ENCODE results near the gene IFNGR2. TPM values are rescaled to one million over a fixed set of nuclear protein-coding genes. Genes with fewer than 3 reads are reported as not detected.

IFNGR2 gene
- total RNA-seq, 1 donor from 2014 or later, result 66.5 TPM

DNA sequence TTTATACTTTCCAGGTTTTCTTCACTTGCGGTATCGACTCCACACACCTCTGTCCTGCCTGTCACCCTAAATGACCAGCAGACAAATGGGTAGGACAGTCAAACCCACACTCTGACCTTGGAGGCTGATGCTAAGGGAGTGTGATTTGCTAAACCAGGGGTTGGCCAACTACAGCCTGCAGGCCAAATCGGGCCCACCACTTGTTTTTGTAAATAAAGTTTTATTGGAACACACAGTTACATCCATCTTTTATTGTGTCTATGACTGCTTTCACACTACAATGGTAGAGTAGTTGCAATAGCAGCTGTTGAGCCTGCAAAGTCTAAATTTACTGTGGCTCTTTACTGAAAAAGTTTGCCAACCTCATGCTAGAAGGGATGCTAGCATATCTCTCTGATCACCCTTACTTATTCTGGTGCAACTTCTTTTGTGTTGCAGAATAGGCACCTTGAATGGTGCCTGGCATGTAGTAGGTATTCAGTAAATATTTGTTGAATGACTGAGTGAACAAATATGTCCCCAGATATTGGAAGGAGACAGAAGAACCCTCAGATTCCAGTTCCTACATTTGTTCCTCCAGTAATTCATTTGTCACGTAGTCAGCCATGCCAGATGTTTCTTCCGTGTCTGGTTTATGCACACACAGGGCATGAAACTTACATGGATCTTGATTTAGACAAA lies 18.6 kb downstream of the IFNGR2 start:
- peaks cover 2% of the 10 kb centered on the region for H3K36me3 ChIP-seq (ENCODE audit: control insufficient read depth, insufficient read depth, low read length)
- no peak for DNase-seq (ENCODE audit: low read depth)

DNA sequence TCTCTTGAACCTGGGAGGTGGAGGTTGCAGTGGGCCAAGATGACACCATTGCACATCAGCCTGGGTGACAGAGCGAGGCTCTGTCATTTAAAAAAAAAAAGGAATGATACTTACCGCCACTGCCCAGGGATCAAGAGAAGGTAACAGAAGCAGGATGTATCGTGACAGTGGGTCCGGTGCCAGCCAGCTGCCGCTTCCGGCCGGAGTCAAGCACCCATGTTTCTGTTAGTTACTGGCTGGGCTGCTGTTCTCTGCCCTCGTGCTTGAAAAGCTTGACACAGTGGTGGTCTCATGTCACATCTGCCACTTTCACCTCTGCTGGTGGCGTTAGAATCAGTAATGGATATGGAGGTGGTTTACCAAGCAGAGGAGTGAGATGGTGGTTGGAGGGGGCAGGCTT lies 21.0 kb downstream of the IFNGR2 start:
- DNase-seq (ENCODE audit: low read depth), result no peak
- H3K27me3 ChIP-seq (ENCODE audit: control insufficient read depth, insufficient read depth, low read length), result no peaks in the 10 kb centered on the region
- no peak overlapping the region for H3K4me3 ChIP-seq (ENCODE audit: low read depth, low read length)
- H3K36me3 ChIP-seq (ENCODE audit: control insufficient read depth, insufficient read depth, low read length), result peaks cover 1% of the 10 kb centered on the region
- TF ChIP-seq, protein P1, sequence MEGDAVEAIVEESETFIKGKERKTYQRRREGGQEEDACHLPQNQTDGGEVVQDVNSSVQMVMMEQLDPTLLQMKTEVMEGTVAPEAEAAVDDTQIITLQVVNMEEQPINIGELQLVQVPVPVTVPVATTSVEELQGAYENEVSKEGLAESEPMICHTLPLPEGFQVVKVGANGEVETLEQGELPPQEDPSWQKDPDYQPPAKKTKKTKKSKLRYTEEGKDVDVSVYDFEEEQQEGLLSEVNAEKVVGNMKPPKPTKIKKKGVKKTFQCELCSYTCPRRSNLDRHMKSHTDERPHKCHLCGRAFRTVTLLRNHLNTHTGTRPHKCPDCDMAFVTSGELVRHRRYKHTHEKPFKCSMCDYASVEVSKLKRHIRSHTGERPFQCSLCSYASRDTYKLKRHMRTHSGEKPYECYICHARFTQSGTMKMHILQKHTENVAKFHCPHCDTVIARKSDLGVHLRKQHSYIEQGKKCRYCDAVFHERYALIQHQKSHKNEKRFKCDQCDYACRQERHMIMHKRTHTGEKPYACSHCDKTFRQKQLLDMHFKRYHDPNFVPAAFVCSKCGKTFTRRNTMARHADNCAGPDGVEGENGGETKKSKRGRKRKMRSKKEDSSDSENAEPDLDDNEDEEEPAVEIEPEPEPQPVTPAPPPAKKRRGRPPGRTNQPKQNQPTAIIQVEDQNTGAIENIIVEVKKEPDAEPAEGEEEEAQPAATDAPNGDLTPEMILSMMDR (IDR thresholded peaks at IDR 0.05; ENCODE audit: insufficient read depth, low read length, poor library complexity, severe bottlenecking), result no peak

More for the DNA sequence above, 18.6 kb downstream of the IFNGR2 start:
- Histone ChIP-seq H3K27me3 (ENCODE audit: control insufficient read depth, insufficient read depth, low read length) (no peaks in the 10 kb centered on the region), H3K4me3 (ENCODE audit: low read depth, low read length) (no peak overlapping the region)
- TF ChIP-seq, protein P1 (IDR thresholded peaks at IDR 0.05; ENCODE audit: insufficient read depth, low read length, poor library complexity, severe bottlenecking), result no peak

DNA sequence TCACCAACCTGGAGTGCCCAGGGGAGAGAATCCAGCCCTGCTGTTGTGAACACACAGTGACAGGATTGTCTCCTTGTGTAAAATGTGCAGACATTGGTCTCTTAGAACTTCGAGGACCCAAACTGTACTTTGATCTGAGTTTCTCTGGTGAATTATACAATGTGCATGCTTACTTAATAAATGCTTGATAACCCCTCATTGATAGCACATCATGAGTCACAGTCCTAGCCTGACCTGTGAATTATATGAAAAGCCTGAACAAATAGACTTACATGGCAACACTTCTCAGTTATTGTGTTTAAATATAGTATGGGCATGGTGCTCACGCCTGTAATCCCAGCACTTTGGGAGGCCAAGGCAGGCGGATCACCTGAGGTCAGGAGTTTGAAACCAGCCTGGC lies 22.6 kb downstream of the IFNGR2 start:
- H3K4me3 ChIP-seq (ENCODE audit: low read depth, low read length), result no peak overlapping the region
- H3K36me3 ChIP-seq (ENCODE audit: control insufficient read depth, insufficient read depth, low read length), result peaks cover 1% of the 10 kb centered on the region
- H3K27me3 ChIP-seq (ENCODE audit: control insufficient read depth, insufficient read depth, low read length), result no peaks in the 10 kb centered on the region
- TF ChIP-seq, protein P1 (IDR thresholded peaks at IDR 0.05; ENCODE audit: insufficient read depth, low read length, poor library complexity, severe bottlenecking), result no peak
- DNase-seq (ENCODE audit: low read depth), result no peak

DNA sequence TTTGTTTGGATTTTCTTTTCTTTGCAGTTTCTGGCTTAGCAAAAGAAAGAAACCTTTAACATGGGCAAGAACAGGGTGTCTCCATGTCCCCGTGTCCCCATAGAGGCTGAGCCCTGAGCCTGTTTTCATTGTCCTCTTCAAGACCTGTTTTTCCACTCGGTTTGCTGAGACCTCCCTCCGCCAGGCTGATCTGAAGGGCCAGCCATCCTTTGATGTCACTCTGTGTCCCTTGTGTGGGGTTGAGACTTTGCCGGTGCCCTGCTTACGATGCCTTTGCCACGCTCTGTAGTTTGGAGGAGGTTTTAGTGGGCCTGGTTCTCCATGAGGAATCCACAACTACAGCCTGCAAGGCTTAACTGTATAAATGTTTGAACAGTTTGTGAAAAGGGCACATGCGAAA lies 23.8 kb downstream of the IFNGR2 start:
- no peaks in the 10 kb centered on the region for H3K27me3 ChIP-seq (ENCODE audit: control insufficient read depth, insufficient read depth, low read length)
- DNase-seq (ENCODE audit: low read depth), result no peak
- H3K36me3 ChIP-seq (ENCODE audit: control insufficient read depth, insufficient read depth, low read length), result no peaks in the 10 kb centered on the region
- H3K4me3 ChIP-seq (ENCODE audit: low read depth, low read length), result no peak overlapping the region
- TF ChIP-seq, protein P1 (IDR thresholded peaks at IDR 0.05; ENCODE audit: insufficient read depth, low read length, poor library complexity, severe bottlenecking), result no peak

DNA sequence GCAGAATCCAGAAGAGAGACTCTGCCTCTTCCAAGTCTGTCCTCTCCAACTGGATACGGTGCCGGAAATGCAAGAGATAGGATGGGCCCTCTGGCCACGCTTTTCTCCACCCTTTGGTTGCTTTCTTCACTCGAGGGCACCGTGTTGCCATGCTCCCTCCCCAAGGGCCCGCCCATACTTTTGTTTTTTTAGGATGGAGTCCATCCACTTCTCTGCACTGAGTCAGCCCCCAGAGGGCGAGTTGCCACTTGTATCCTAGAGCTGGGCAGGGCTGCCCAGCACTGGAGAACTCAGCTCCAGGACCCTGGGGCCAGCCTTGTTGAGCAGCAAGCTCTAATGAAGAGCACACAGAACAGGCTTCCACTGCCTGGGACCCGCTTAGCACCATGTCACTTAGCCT lies 25.5 kb downstream of the IFNGR2 start:
- H3K36me3 ChIP-seq (ENCODE audit: control insufficient read depth, insufficient read depth, low read length), result peaks cover 5% of the 10 kb centered on the region
- no peak overlapping the region for H3K4me3 ChIP-seq (ENCODE audit: low read depth, low read length)
- TF ChIP-seq, protein P1 (IDR thresholded peaks at IDR 0.05; ENCODE audit: insufficient read depth, low read length, poor library complexity, severe bottlenecking), result no peak
- no peaks in the 10 kb centered on the region for H3K27me3 ChIP-seq (ENCODE audit: control insufficient read depth, insufficient read depth, low read length)
- no peak for DNase-seq (ENCODE audit: low read depth)

DNA sequence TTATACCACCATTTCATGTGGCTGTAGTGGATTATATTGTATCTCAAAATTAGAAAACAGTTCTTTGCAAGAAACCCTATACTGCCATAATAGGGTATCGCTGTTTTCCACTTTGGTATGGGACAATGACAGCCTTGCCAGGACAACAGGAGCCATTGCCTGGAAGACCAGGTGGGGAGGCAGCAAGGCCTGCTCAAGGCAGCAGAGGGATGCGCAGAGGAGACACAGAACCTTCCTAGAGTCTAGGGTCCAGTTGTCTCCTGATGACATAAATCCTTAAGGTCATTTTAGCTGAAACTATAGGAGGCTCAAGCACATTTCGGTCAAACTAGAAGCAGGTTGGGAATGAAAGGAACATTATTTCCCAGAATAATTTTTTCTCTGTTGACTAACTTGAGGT lies 27.6 kb downstream of the IFNGR2 start:
- DNase-seq (ENCODE audit: low read depth), result no peak
- no peaks in the 10 kb centered on the region for H3K27me3 ChIP-seq (ENCODE audit: control insufficient read depth, insufficient read depth, low read length)
- H3K36me3 ChIP-seq (ENCODE audit: control insufficient read depth, insufficient read depth, low read length), result peaks cover 6% of the 10 kb centered on the region
- H3K4me3 ChIP-seq (ENCODE audit: low read depth, low read length), result no peak overlapping the region
- TF ChIP-seq, protein P1 (IDR thresholded peaks at IDR 0.05; ENCODE audit: insufficient read depth, low read length, poor library complexity, severe bottlenecking), result no peak
